ENCODE results near the gene APOBEC2.
A peak's percentile ranks its signal among the peaks of the same experiment; 100 is the strongest.

APOBEC2 gene

GRCh38 chr6:41049521-41049920 is 3.5 kb upstream of the APOBEC2 start:
- peak overlapping the region; percentile 34 for H3K4me2 ChIP-seq (ENCODE audit: low read length)
- H2AFZ ChIP-seq (ENCODE audit: insufficient read depth, low read length, poor library complexity): no peak overlapping the region
- peaks cover 22 to 29% of the 10 kb centered on the region in 2 experiments for H3K4me1 ChIP-seq (ENCODE audit: control insufficient read depth in 1 of 2, insufficient read depth in 2 of 2, low read length in 2 of 2)
- no peak overlapping the region for H3K18ac ChIP-seq (ENCODE audit: low read length)
- H3K79me2 ChIP-seq (ENCODE audit: control insufficient read depth, insufficient read depth, low read length, poor library complexity): no peaks in the 10 kb centered on the region
- no peak overlapping the region for H4K12ac ChIP-seq (ENCODE audit: low read depth, low read length)
- H3K9ac ChIP-seq (ENCODE audit: low read length): no peak overlapping the region
- H3K27ac ChIP-seq (ENCODE audit: low read depth, low read length): peak overlapping the region; percentile 74
- H3K36me3 ChIP-seq (ENCODE audit: control insufficient read depth in 1 of 2, insufficient read depth in 2 of 2, low read length in 2 of 2): no peaks in the 10 kb centered on the region
- H3K4me3 ChIP-seq (ENCODE audit: low read depth, low read length): no peak overlapping the region
- no CpG with 5 or more reads among the region's 1 CpG for WGBS (ENCODE audit: extremely low coverage, insufficient coverage, insufficient read length)
- no peak overlapping the region for H4K8ac ChIP-seq (ENCODE audit: low read depth, low read length)
- H3K79me1 ChIP-seq (ENCODE audit: low read length): peaks cover 14% of the 10 kb centered on the region
- no peak for DNase-seq
- no peak overlapping the region for H3K4ac ChIP-seq (ENCODE audit: low read depth, low read length)
- no peak overlapping the region for H2AK5ac ChIP-seq (ENCODE audit: low read length)
- no peaks in the 10 kb centered on the region for H3K27me3 ChIP-seq (ENCODE audit: insufficient read depth, low read length)
- H3K23ac ChIP-seq (ENCODE audit: low read length): no peak overlapping the region
- peak overlapping the region; percentile 4 for H2BK120ac ChIP-seq (ENCODE audit: insufficient read depth, low read length, poor library complexity)
- H3K14ac ChIP-seq (ENCODE audit: low read length): no peak overlapping the region
- no peak overlapping the region for H2BK12ac ChIP-seq (ENCODE audit: low read length)
- no peaks in the 10 kb centered on the region for H3K9me3 ChIP-seq (ENCODE audit: insufficient read depth, low read depth, low read length)
- H2BK5ac ChIP-seq (ENCODE audit: low read depth, low read length, poor library complexity): no peak overlapping the region
- H4K91ac ChIP-seq (ENCODE audit: low read depth, low read length): peak overlapping the region; percentile 3

DNA sequence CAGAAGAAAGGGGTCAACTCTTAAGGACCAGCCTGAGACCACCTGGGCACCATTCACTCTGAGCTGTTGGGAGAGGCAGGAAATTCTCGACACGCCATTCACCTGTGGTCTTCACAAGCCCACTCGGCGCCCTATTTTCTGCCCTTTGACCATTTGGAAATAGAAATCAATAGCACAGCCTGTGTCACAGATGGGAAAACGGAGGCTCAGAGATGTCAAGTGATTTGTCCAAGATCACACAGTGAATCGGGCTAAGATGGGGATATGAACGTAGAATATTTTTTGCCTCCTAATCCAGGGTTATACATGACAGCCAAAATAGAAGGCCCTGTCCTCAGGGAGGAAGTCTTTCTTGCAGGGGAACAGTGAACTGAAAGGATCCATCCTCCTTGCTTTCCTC is 3.0 kb upstream of the APOBEC2 start:
- no peaks in the 10 kb centered on the region for H3K79me2 ChIP-seq (ENCODE audit: control insufficient read depth, insufficient read depth, low read length, poor library complexity)
- H3K4ac ChIP-seq (ENCODE audit: low read depth, low read length): no peak overlapping the region
- no peak overlapping the region for H4K8ac ChIP-seq (ENCODE audit: low read depth, low read length)
- H2BK120ac ChIP-seq (ENCODE audit: insufficient read depth, low read length, poor library complexity): peak overlapping the region; percentile 46
- H2BK5ac ChIP-seq (ENCODE audit: low read depth, low read length, poor library complexity): no peak overlapping the region
- no peak overlapping the region for H3K14ac ChIP-seq (ENCODE audit: low read length)
- H3K79me1 ChIP-seq (ENCODE audit: low read length): peaks cover 14% of the 10 kb centered on the region
- no CpG with 5 or more reads among the region's 7 CpGs for WGBS (ENCODE audit: extremely low coverage, insufficient coverage, insufficient read length)
- H2AK5ac ChIP-seq (ENCODE audit: low read length): no peak overlapping the region
- no peak overlapping the region for H3K4me2 ChIP-seq (ENCODE audit: low read length)
- H3K9ac ChIP-seq (ENCODE audit: low read length): no peak overlapping the region
- peak overlapping the region; percentile 40 for H3K27ac ChIP-seq (ENCODE audit: low read depth, low read length)
- H2BK12ac ChIP-seq (ENCODE audit: low read length): peak overlapping the region; percentile 46
- H2AFZ ChIP-seq (ENCODE audit: insufficient read depth, low read length, poor library complexity): no peak overlapping the region
- no peak overlapping the region for H3K4me3 ChIP-seq (ENCODE audit: low read depth, low read length)
- H4K12ac ChIP-seq (ENCODE audit: low read depth, low read length): no peak overlapping the region
- DNase-seq: no peak
- H4K91ac ChIP-seq (ENCODE audit: low read depth, low read length): peak overlapping the region; percentile 60
- peaks cover 22 to 29% of the 10 kb centered on the region in 2 experiments for H3K4me1 ChIP-seq (ENCODE audit: control insufficient read depth in 1 of 2, insufficient read depth in 2 of 2, low read length in 2 of 2)
- no peak overlapping the region for H3K18ac ChIP-seq (ENCODE audit: low read length)
- H3K27me3 ChIP-seq (ENCODE audit: insufficient read depth, low read length): no peaks in the 10 kb centered on the region
- no peaks in the 10 kb centered on the region for H3K36me3 ChIP-seq (ENCODE audit: control insufficient read depth in 1 of 2, insufficient read depth in 2 of 2, low read length in 2 of 2)
- no peak overlapping the region for H3K23ac ChIP-seq (ENCODE audit: low read length)
- H3K9me3 ChIP-seq (ENCODE audit: insufficient read depth, low read depth, low read length): no peaks in the 10 kb centered on the region

GRCh38 chr6:41050536-41050935 is 2.5 kb upstream of the APOBEC2 start:
- no CpG with 5 or more reads among the region's 3 CpGs for WGBS (ENCODE audit: extremely low coverage, insufficient coverage, insufficient read length)
- Histone ChIP-seq H2BK12ac (ENCODE audit: low read length) (no peak overlapping the region), H3K27ac (ENCODE audit: low read depth, low read length) (no peak overlapping the region), H2AFZ (ENCODE audit: insufficient read depth, low read length, poor library complexity) (no peak overlapping the region), H3K4me1 (ENCODE audit: control insufficient read depth in 1 of 2, insufficient read depth in 2 of 2, low read length in 2 of 2) (peaks cover 22 to 29% of the 10 kb centered on the region in 2 experiments), H3K9ac (ENCODE audit: low read length) (no peak overlapping the region), H3K79me1 (ENCODE audit: low read length) (peaks cover 14% of the 10 kb centered on the region), H4K12ac (ENCODE audit: low read depth, low read length) (no peak overlapping the region), H2BK5ac (ENCODE audit: low read depth, low read length, poor library complexity) (no peak overlapping the region), H2BK120ac (ENCODE audit: insufficient read depth, low read length, poor library complexity) (no peak overlapping the region), H3K4me3 (ENCODE audit: low read depth, low read length) (no peak overlapping the region), H3K36me3 (ENCODE audit: control insufficient read depth in 1 of 2, insufficient read depth in 2 of 2, low read length in 2 of 2) (no peaks in the 10 kb centered on the region), H4K91ac (ENCODE audit: low read depth, low read length) (no peak overlapping the region), H3K4me2 (ENCODE audit: low read length) (no peak overlapping the region), H3K23ac (ENCODE audit: low read length) (no peak overlapping the region), H3K18ac (ENCODE audit: low read length) (no peak overlapping the region), H3K4ac (ENCODE audit: low read depth, low read length) (no peak overlapping the region), H2AK5ac (ENCODE audit: low read length) (no peak overlapping the region), H3K14ac (ENCODE audit: low read length) (no peak overlapping the region), H3K27me3 (ENCODE audit: insufficient read depth, low read length) (no peaks in the 10 kb centered on the region), H3K9me3 (ENCODE audit: insufficient read depth, low read depth, low read length) (no peaks in the 10 kb centered on the region), H4K8ac (ENCODE audit: low read depth, low read length) (no peak overlapping the region), H3K79me2 (ENCODE audit: control insufficient read depth, insufficient read depth, low read length, poor library complexity) (no peaks in the 10 kb centered on the region)
- DNase-seq: peak; percentile 40 to 77

DNA sequence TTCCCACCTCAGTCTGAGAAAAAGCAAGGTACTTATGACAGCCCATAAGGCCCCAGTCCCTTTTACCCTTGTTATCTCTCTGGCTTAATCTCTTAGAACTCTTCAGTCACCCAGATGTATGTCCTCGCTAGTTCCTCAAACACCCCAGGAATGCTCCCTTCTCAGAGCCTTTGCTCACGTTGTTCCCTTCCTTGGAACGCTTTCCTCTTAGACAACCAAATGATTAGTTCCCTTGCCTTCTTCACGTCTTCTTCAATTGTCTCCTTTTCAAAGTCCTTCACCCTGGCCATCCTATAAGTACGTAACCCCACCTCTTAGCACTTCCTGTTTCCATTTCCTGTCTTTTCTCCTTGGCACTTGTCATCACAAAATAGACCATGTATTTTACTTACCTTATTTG is 1.1 kb upstream of the APOBEC2 start:
- H3K4me2 ChIP-seq (ENCODE audit: low read length): no peak overlapping the region
- no CpG with 5 or more reads among the region's 5 CpGs for WGBS (ENCODE audit: extremely low coverage, insufficient coverage, insufficient read length)
- no peak overlapping the region for H3K23ac ChIP-seq (ENCODE audit: low read length)
- peaks cover 14% of the 10 kb centered on the region for H3K79me1 ChIP-seq (ENCODE audit: low read length)
- peaks cover 22 to 29% of the 10 kb centered on the region in 2 experiments for H3K4me1 ChIP-seq (ENCODE audit: control insufficient read depth in 1 of 2, insufficient read depth in 2 of 2, low read length in 2 of 2)
- H3K9ac ChIP-seq (ENCODE audit: low read length): no peak overlapping the region
- no peak overlapping the region for H4K12ac ChIP-seq (ENCODE audit: low read depth, low read length)
- H3K18ac ChIP-seq (ENCODE audit: low read length): no peak overlapping the region
- H2BK12ac ChIP-seq (ENCODE audit: low read length): no peak overlapping the region
- H3K36me3 ChIP-seq (ENCODE audit: control insufficient read depth in 1 of 2, insufficient read depth in 2 of 2, low read length in 2 of 2): no peaks in the 10 kb centered on the region
- no peak overlapping the region for H3K4me3 ChIP-seq (ENCODE audit: low read depth, low read length)
- H3K27ac ChIP-seq (ENCODE audit: low read depth, low read length): no peak overlapping the region
- H3K79me2 ChIP-seq (ENCODE audit: control insufficient read depth, insufficient read depth, low read length, poor library complexity): no peaks in the 10 kb centered on the region
- no peaks in the 10 kb centered on the region for H3K27me3 ChIP-seq (ENCODE audit: insufficient read depth, low read length)
- H3K14ac ChIP-seq (ENCODE audit: low read length): no peak overlapping the region
- H4K91ac ChIP-seq (ENCODE audit: low read depth, low read length): no peak overlapping the region
- no peak overlapping the region for H2BK5ac ChIP-seq (ENCODE audit: low read depth, low read length, poor library complexity)
- no peaks in the 10 kb centered on the region for H3K9me3 ChIP-seq (ENCODE audit: insufficient read depth, low read depth, low read length)
- H2AK5ac ChIP-seq (ENCODE audit: low read length): no peak overlapping the region
- no peak overlapping the region for H2AFZ ChIP-seq (ENCODE audit: insufficient read depth, low read length, poor library complexity)
- no peak for DNase-seq
- no peak overlapping the region for H2BK120ac ChIP-seq (ENCODE audit: insufficient read depth, low read length, poor library complexity)
- H3K4ac ChIP-seq (ENCODE audit: low read depth, low read length): no peak overlapping the region
- no peak overlapping the region for H4K8ac ChIP-seq (ENCODE audit: low read depth, low read length)
